ENCODE measurements around the gene NXN.
"Not testable (repeated sequence)": the region's sequence is repeated elsewhere in the genome, so short reads cannot be mapped to it uniquely, and the experiment has no call there.

Gene NXN

GRCh38 chr17:977166-977565 is 2.4 kb downstream of the NXN start:
- H3K27ac Mint-ChIP-seq, result no peak overlapping the region
- no peaks in the 10 kb centered on the region for H3K36me3 Mint-ChIP-seq (ENCODE audit: low read depth)
- no peak overlapping the region for H3K4me3 Mint-ChIP-seq
- peaks cover 44% of the 10 kb centered on the region for H3K27me3 Mint-ChIP-seq
- peaks cover 17% of the 10 kb centered on the region for H3K4me1 Mint-ChIP-seq (ENCODE audit: low read depth)
- no peaks in the 10 kb centered on the region for H3K9me3 Mint-ChIP-seq

- no peak overlapping the region for H3K4me3 Mint-ChIP-seq
- H3K27me3 Mint-ChIP-seq, result peaks cover 44% of the 10 kb centered on the region
Measured at GRCh38 chr17:976312-976711, 3.3 kb downstream of the NXN start.

GRCh38 chr17:975371-975915 is 4.1 kb downstream of the NXN start:
- Mint-ChIP-seq H3K27ac (no peak overlapping the region), H3K9me3 (no peaks in the 10 kb centered on the region), H3K27me3 (peaks cover 48% of the 10 kb centered on the region), H3K36me3 (ENCODE audit: low read depth) (no peaks in the 10 kb centered on the region), H3K4me1 (ENCODE audit: low read depth) (peaks cover 11% of the 10 kb centered on the region), H3K4me3 (no peak overlapping the region)

More at GRCh38 chr17:976312-976711, 3.3 kb downstream of the NXN start:
- H3K4me1 Mint-ChIP-seq (ENCODE audit: low read depth), result peaks cover 17% of the 10 kb centered on the region
- H3K27ac Mint-ChIP-seq, result no peak overlapping the region
- H3K9me3 Mint-ChIP-seq, result no peaks in the 10 kb centered on the region
- H3K36me3 Mint-ChIP-seq (ENCODE audit: low read depth), result no peaks in the 10 kb centered on the region

- not testable (repeated sequence) for H3K36me3 Mint-ChIP-seq (ENCODE audit: low read depth); H3K4me3 Mint-ChIP-seq; H3K9me3 Mint-ChIP-seq; H3K27ac Mint-ChIP-seq
- Mint-ChIP-seq H3K4me1 (ENCODE audit: low read depth) (peaks cover 11% of the 10 kb centered on the region), H3K27me3 (peaks cover 54% of the 10 kb centered on the region)
Measured at GRCh38 chr17:974778-975177, 4.8 kb downstream of the NXN start.

- Mint-ChIP-seq H3K27me3 (peaks cover 65% of the 10 kb centered on the region), H3K36me3 (ENCODE audit: low read depth) (no peaks in the 10 kb centered on the region), H3K4me3 (no peak overlapping the region), H3K9me3 (no peaks in the 10 kb centered on the region), H3K27ac (no peak overlapping the region), H3K4me1 (ENCODE audit: low read depth) (peaks cover 16% of the 10 kb centered on the region)
Measured at GRCh38 chr17:973053-973452, 6.5 kb downstream of the NXN start.

GRCh38 chr17:971861-972260 is 7.7 kb downstream of the NXN start:
- H3K27me3 Mint-ChIP-seq, result peaks cover 61% of the 10 kb centered on the region

GRCh38 chr17:970364-970763 is 9.2 kb downstream of the NXN start:
- Mint-ChIP-seq H3K4me1 (ENCODE audit: low read depth) (peaks cover 12% of the 10 kb centered on the region), H3K36me3 (ENCODE audit: low read depth) (no peaks in the 10 kb centered on the region), H3K27me3 (peaks cover 47% of the 10 kb centered on the region), H3K9me3 (no peaks in the 10 kb centered on the region), H3K4me3 (no peak overlapping the region), H3K27ac (no peak overlapping the region)

More at GRCh38 chr17:971861-972260, 7.7 kb downstream of the NXN start:
- H3K36me3 Mint-ChIP-seq (ENCODE audit: low read depth); H3K4me3 Mint-ChIP-seq; H3K27ac Mint-ChIP-seq; H3K9me3 Mint-ChIP-seq: not testable (repeated sequence)
- H3K4me1 Mint-ChIP-seq (ENCODE audit: low read depth), result peaks cover 12% of the 10 kb centered on the region

GRCh38 chr17:969811-970355 is 9.7 kb downstream of the NXN start:
- peaks cover 48% of the 10 kb centered on the region for H3K27me3 Mint-ChIP-seq
- no peaks in the 10 kb centered on the region for H3K9me3 Mint-ChIP-seq
- peaks cover 12% of the 10 kb centered on the region for H3K4me1 Mint-ChIP-seq (ENCODE audit: low read depth)
- H3K27ac Mint-ChIP-seq, result no peak overlapping the region
- peak overlapping the region; percentile 12 for H3K4me3 Mint-ChIP-seq
- no peaks in the 10 kb centered on the region for H3K36me3 Mint-ChIP-seq (ENCODE audit: low read depth)

GRCh38 chr17:968812-969730 is 10.5 kb downstream of the NXN start:
- Mint-ChIP-seq H3K4me3 (no peak overlapping the region), H3K36me3 (ENCODE audit: low read depth) (no peaks in the 10 kb centered on the region), H3K27ac (no peak overlapping the region), H3K27me3 (peaks cover 52% of the 10 kb centered on the region), H3K9me3 (no peaks in the 10 kb centered on the region), H3K4me1 (ENCODE audit: low read depth) (peaks cover 12% of the 10 kb centered on the region)

GRCh38 chr17:967122-967521 is 12.5 kb downstream of the NXN start:
- Mint-ChIP-seq H3K36me3 (ENCODE audit: low read depth) (no peaks in the 10 kb centered on the region), H3K9me3 (no peaks in the 10 kb centered on the region), H3K4me3 (no peak overlapping the region), H3K4me1 (ENCODE audit: low read depth) (peaks cover 12% of the 10 kb centered on the region), H3K27me3 (peaks cover 47% of the 10 kb centered on the region), H3K27ac (no peak overlapping the region)

GRCh38 chr17:965311-965989 is 14.1 kb downstream of the NXN start:
- Mint-ChIP-seq H3K4me1 (ENCODE audit: low read depth) (peaks cover 12% of the 10 kb centered on the region), H3K9me3 (no peaks in the 10 kb centered on the region), H3K27me3 (peaks cover 48% of the 10 kb centered on the region), H3K4me3 (no peak overlapping the region), H3K27ac (no peak overlapping the region), H3K36me3 (ENCODE audit: low read depth) (no peaks in the 10 kb centered on the region)

GRCh38 chr17:964876-965275 is 14.7 kb downstream of the NXN start:
- H3K27me3 Mint-ChIP-seq, result peaks cover 43% of the 10 kb centered on the region

GRCh38 chr17:962670-963069 is 16.9 kb downstream of the NXN start:
- Mint-ChIP-seq H3K4me3 (no peak overlapping the region), H3K36me3 (ENCODE audit: low read depth) (no peaks in the 10 kb centered on the region), H3K27ac (no peak overlapping the region), H3K9me3 (no peaks in the 10 kb centered on the region), H3K4me1 (ENCODE audit: low read depth) (no peaks in the 10 kb centered on the region), H3K27me3 (peaks cover 23% of the 10 kb centered on the region)

More at GRCh38 chr17:964876-965275, 14.7 kb downstream of the NXN start:
- H3K4me1 Mint-ChIP-seq (ENCODE audit: low read depth), result peaks cover 9% of the 10 kb centered on the region
- H3K9me3 Mint-ChIP-seq, result no peaks in the 10 kb centered on the region
- H3K36me3 Mint-ChIP-seq (ENCODE audit: low read depth), result no peaks in the 10 kb centered on the region
- H3K4me3 Mint-ChIP-seq, result no peak overlapping the region
- no peak overlapping the region for H3K27ac Mint-ChIP-seq

GRCh38 chr17:962166-962565 is 17.4 kb downstream of the NXN start:
- H3K4me1 Mint-ChIP-seq (ENCODE audit: low read depth), result no peaks in the 10 kb centered on the region
- H3K27ac Mint-ChIP-seq, result no peak overlapping the region
- peaks cover 20% of the 10 kb centered on the region for H3K27me3 Mint-ChIP-seq
- no peaks in the 10 kb centered on the region for H3K9me3 Mint-ChIP-seq
- no peak overlapping the region for H3K4me3 Mint-ChIP-seq
- no peaks in the 10 kb centered on the region for H3K36me3 Mint-ChIP-seq (ENCODE audit: low read depth)
